K562 (cell line): ENCODE measurements around the gene WIPF1. TPM values are rescaled to one million over a fixed set of nuclear protein-coding genes. Genes with fewer than 3 reads are reported as not detected.

Source experiments
- ATAC-seq: fragments of 200-7000 bp; cut with Tn5 transposase; 3 replicates; pipeline ENCODE4 v1.9.1; 2020; ENCODE audit warnings: moderate library complexity
- BruUV-seq: library from RNA; stranded (reverse); fragments of 400-500 nt; replicated peaks from 2 replicates; lab custom pipeline; 2021; lab: Mats Ljungman, UMichigan
- CTCF ChIA-PET: fragments of 300-600 bp; formaldehyde crosslinking; extraction: SDS; loops from one replicate; lab custom pipeline; 2021; ENCODE audit warnings: low intra/inter-chr PET ratio; lab: Yijun Ruan, JAX
- POLR2A ChIA-PET: fragments of 300-600, 350-650 bp; sonication (Branson Sonifier 250); formaldehyde crosslinking; extraction: SDS; loops from one replicate; lab custom pipeline; 2021; ENCODE audit warnings: antibody characterized with exemption, inconsistent platforms; lab: Yijun Ruan, JAX
- DNase-seq, 4 experiments: peaks; one replicate each; pipeline versions ENCODE4 v3.0.0 to v3.0.0-alpha.2; 2011 to 2018; ENCODE audit warnings: low spot score in 3 of 4, mixed read lengths in 3 of 4; ENCODE audit errors: extremely low read depth in 1 of 4
- FAIRE-seq: peaks from 2 replicates; lab custom pipeline; 2011; peaks lifted over from hg19 to GRCh38; lab: Jason Lieb, UNC
- H2AFZ ChIP-seq: 2 replicates; pipeline ENCODE4 v1.6.0; 2011; ENCODE audit warnings: low read depth, low read length, control low read depth, inconsistent platforms
- H3K27ac ChIP-seq: fragments of 200-600 bp; 3 replicates; pipeline ENCODE4 v1.8.0; 2011; ENCODE audit warnings: low read depth, mild to moderate bottlenecking, control low read depth, inconsistent platforms, low read length, moderate library complexity, mixed read lengths; ENCODE audit errors: extremely low read depth
- H3K27me3 ChIP-seq, 2 experiments: fragments of 300-600 bp in 1 of 2; 2 replicates in 1 of 2; 3 replicates in 1 of 2; pipeline versions ENCODE4 v1.6.0 to v1.8.0; 2011; ENCODE audit warnings: inconsistent platforms in 2 of 2, low read length in 2 of 2, mild to moderate bottlenecking in 1 of 2, mixed read lengths in 1 of 2, moderate library complexity in 1 of 2; ENCODE audit not compliant: control insufficient read depth in 2 of 2, insufficient read depth in 2 of 2
- H3K36me3 ChIP-seq: fragments of 300-600 bp; 3 replicates; pipeline ENCODE4 v1.8.0; 2011; ENCODE audit warnings: mild to moderate bottlenecking, low read length, inconsistent platforms; ENCODE audit not compliant: control insufficient read depth, insufficient read depth
- H3K4me1 ChIP-seq, 2 experiments: fragments of 200-600 bp in 1 of 2; replicated peaks in 1 of 2; 2 replicates in 1 of 2; 3 replicates in 1 of 2; pipeline versions ENCODE4 v1.5.1 to v1.8.0; 2011; ENCODE audit warnings: inconsistent platforms in 2 of 2, low read length in 2 of 2, mild to moderate bottlenecking in 1 of 2, mixed read lengths in 1 of 2, moderate library complexity in 1 of 2; ENCODE audit not compliant: control insufficient read depth in 2 of 2, insufficient read depth in 2 of 2
- H3K4me2 ChIP-seq: 2 replicates; pipeline ENCODE4 v1.6.1; 2011; ENCODE audit warnings: low read length, control low read depth, inconsistent platforms, mixed read lengths; ENCODE audit not compliant: insufficient read depth
- H3K4me3 ChIP-seq: fragments of 200-600 bp; sonication (generic), shearing (Covaris generic); 2 replicates; pipeline ENCODE4 v1.5.1; 2016; ENCODE audit warnings: control low read depth, inconsistent platforms
- H3K79me2 ChIP-seq: fragments of 200-600 bp; 3 replicates; pipeline ENCODE4 v1.8.0; 2011; ENCODE audit warnings: low read length, inconsistent platforms; ENCODE audit not compliant: control insufficient read depth, insufficient read depth
- H3K9ac ChIP-seq, 2 experiments: 2 replicates each; pipeline versions ENCODE4 v1.6.0 to v1.6.1; 2011; ENCODE audit warnings: low read depth in 2 of 2, low read length in 2 of 2, control low read depth in 1 of 2, inconsistent platforms in 1 of 2, mild to moderate bottlenecking in 1 of 2, mixed read lengths in 1 of 2; ENCODE audit not compliant: insufficient read depth in 1 of 2
- H3K9me1 ChIP-seq: one replicate; pipeline ENCODE4 v1.6.0; 2011; ENCODE audit warnings: inconsistent platforms, mild to moderate bottlenecking, low read length, moderate library complexity; ENCODE audit not compliant: control insufficient read depth, insufficient read depth
- H3K9me3 ChIP-seq: replicated peaks from 2 replicates; pipeline ENCODE4 v1.5.1; 2011; ENCODE audit warnings: low read depth, low read length, inconsistent platforms; ENCODE audit not compliant: control insufficient read depth, insufficient read depth
- H4K20me1 ChIP-seq: replicated peaks from 2 replicates; pipeline ENCODE4 v1.6.1; 2011; ENCODE audit warnings: low read length, inconsistent platforms, mixed read lengths; ENCODE audit not compliant: control insufficient read depth, insufficient read depth
- C11orf30 ChIP-seq: fragments of 450-650 bp; IDR thresholded peaks from 2 replicates; pipeline ENCODE4 v1.6.1; 2016; ENCODE audit warnings: low read depth, mild to moderate bottlenecking
- EP300 ChIP-seq: IDR thresholded peaks from 2 replicates; pipeline ENCODE4 v1.6.1; 2012; ENCODE audit warnings: low read length, improper control_type of control experiment
- HMGXB4 ChIP-seq: sonication (generic); formaldehyde crosslinking; IDR thresholded peaks from 2 replicates; pipeline ENCODE4 v1.8.1; 2023; ENCODE audit warnings: mild to moderate bottlenecking, missing genetic modification reagents
- MITF ChIP-seq: IDR thresholded peaks from 2 replicates; pipeline ENCODE4 v1.6.1; 2014; ENCODE audit warnings: antibody characterized with exemption
- MXI1 ChIP-seq: IDR thresholded peaks from 2 replicates; pipeline ENCODE4 v1.6.1; 2011; ENCODE audit warnings: low read depth, mild to moderate bottlenecking, improper control_type of control experiment, low read length
- ZNF124 ChIP-seq: sonication (generic); formaldehyde crosslinking; IDR thresholded peaks from 2 replicates; pipeline ENCODE4 v1.8.1; 2022; ENCODE audit warnings: missing genetic modification reagents
- ZNF316 ChIP-seq: fragments of 450-650 bp; IDR thresholded peaks from 2 replicates; pipeline ENCODE4 v1.6.1; 2016
- WGBS: fragments of 100-300 bp; shearing (Covaris generic); methylation state at CpG from one replicate; pipeline ENCODE4 v1.1.6; 2016; ENCODE audit warnings: low coverage, mixed read lengths; ENCODE audit not compliant: insufficient coverage; ENCODE audit errors: missing lambda C conversion rate; 5-methylcytosine and 5-hydroxymethylcytosine counted together
- in situ Hi-C: fragments of 300-500 bp; cut with MboI; formaldehyde crosslinking; loops from 4 replicates; pipeline ENCODE4 v1.15.0; 2018; ENCODE audit warnings: inconsistent platforms, mixed read lengths
- intact Hi-C: fragments of 100-400 bp; cut with micrococcal nuclease; formaldehyde crosslinking; loops from 2 replicates; pipeline ENCODE4 v1.14.2; 2022
- polyA plus RNA-seq, 8 experiments: library from polyadenylated mRNA; depleted of rRNA in 4 of 8; stranded (reverse) in 5 of 8; unstranded in 3 of 8; fragments of >200 nt; fragmentation: Nextera tagmentation in 2 of 8; fragmentation: Illumina TruSeq in 1 of 8; extraction: Ambion mirVana in 2 of 8; extraction: Trizol in 1 of 8; gene quantifications; 2 replicates each; pipeline versions ENCODE4 v1.2.1 to v1.2.3, GENCODE V29; 2011 to 2014; ENCODE audit warnings: inconsistent platforms in 1 of 8, missing spikeins in 1 of 8
- total RNA-seq, 7 experiments: library from RNA; depleted of rRNA in 6 of 7; stranded (reverse); fragments of >200 nt in 6 of 7; fragmentation: Illumina TruSeq in 2 of 7; extraction: Trizol in 2 of 7; gene quantifications; 2 replicates each; pipeline versions ENCODE4 v1.2.1 to v1.2.3, GENCODE V29; 2011 to 2021; ENCODE audit warnings: low replicate concordance in 1 of 7
- TF ChIP-seq, protein P1 (sequence below): fragments of 150-350 bp; conservative IDR thresholded peaks from 2 replicates; pipeline ENCODE4 v1.6.1; 2014; ENCODE audit warnings: low read length

The WIPF1 gene
- total and polyA plus RNA-seq, 9 of the 15 experiments (the other 6 are each of a cell fraction or from before 2014, with no cell fraction given), result 0.54 to 4.9 (median 2.4) TPM

DNA sequence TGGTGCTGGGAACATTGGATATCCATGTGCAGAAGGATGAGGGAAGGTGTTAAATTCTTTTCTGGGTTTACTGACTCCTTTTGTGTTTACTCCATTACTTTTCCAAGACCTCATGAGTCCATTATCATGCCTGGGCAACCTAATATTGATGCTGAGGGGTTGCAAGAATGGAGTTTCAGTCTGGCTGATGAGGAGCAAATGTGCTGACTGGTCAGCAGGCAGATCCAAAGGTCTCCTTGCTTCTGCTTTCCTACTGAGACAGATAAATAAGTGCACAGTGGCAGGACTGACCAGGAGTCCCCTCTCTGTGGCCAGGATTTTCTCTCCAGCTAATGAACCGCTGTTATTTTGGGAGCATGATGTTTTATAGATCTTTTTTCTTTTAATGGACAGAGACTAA, 43.6 kb upstream of the WIPF1 start:
- Histone ChIP-seq H3K27ac (no peak overlapping the region), H3K79me2 (no peaks in the 10 kb centered on the region), H3K4me3 (no peak overlapping the region), H3K27me3 (peaks cover 0 to 6% of the 10 kb centered on the region in 2 experiments; a peak in 3 of 5 replicates), H3K4me1 (no peaks in the 10 kb centered on the region), H2AFZ (no peak overlapping the region), H4K20me1 (no peaks in the 10 kb centered on the region), H3K9me3 (no peaks in the 10 kb centered on the region), H3K9me1 (no peaks in the 10 kb centered on the region), H3K4me2 (no peak overlapping the region), H3K36me3 (no peaks in the 10 kb centered on the region), H3K9ac (no peak overlapping the region)
- CTCF ChIA-PET, result no interaction called here
- intact Hi-C loops (no loop called here), in situ Hi-C loops (no loop called here)
- no TSS peak for BruUV-seq
- 0% methylated on average over 1 of the region's 1 CpG for WGBS
- FAIRE-seq (no peak), ATAC-seq (no peak), DNase-seq (no peak)
- POLR2A ChIA-PET, result no interaction called here
- no peak for TF ChIP-seq HMGXB4
- TF ChIP-seq ZNF316, result peak; percentile 44; the same call in 1 of the 2 replicates
- no peak for TF ChIP-seq EP300
- no peak for TF ChIP-seq MXI1
- TF ChIP-seq ZNF124 (CRISPR knock-in tag), result no peak
- TF ChIP-seq MITF, result no peak
- TF ChIP-seq, protein P1, sequence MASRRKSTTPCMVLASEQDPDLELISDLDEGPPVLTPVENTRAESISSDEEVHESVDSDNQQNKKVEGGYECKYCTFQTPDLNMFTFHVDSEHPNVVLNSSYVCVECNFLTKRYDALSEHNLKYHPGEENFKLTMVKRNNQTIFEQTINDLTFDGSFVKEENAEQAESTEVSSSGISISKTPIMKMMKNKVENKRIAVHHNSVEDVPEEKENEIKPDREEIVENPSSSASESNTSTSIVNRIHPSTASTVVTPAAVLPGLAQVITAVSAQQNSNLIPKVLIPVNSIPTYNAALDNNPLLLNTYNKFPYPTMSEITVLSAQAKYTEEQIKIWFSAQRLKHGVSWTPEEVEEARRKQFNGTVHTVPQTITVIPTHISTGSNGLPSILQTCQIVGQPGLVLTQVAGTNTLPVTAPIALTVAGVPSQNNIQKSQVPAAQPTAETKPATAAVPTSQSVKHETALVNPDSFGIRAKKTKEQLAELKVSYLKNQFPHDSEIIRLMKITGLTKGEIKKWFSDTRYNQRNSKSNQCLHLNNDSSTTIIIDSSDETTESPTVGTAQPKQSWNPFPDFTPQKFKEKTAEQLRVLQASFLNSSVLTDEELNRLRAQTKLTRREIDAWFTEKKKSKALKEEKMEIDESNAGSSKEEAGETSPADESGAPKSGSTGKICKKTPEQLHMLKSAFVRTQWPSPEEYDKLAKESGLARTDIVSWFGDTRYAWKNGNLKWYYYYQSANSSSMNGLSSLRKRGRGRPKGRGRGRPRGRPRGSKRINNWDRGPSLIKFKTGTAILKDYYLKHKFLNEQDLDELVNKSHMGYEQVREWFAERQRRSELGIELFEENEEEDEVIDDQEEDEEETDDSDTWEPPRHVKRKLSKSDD, result no peak
- 0 out of 2 replicates have a peak, but pooled peaks have one; percentile 28 for TF ChIP-seq C11orf30
